Activated gamma-delta T cell (primary cell): ENCODE data around the gene HAPLN2.
A peak's percentile ranks its signal among the peaks of the same experiment; 100 is the strongest.
"Not testable (repeated sequence)": the region's sequence is repeated elsewhere in the genome, so short reads cannot be mapped to it uniquely, and the experiment has no call there.

ENCODE experiments used
- DNase-seq: peaks from one replicate; lab custom pipeline; 2025; lab: John Stamatoyannopoulos, UW

The HAPLN2 gene

DNA sequence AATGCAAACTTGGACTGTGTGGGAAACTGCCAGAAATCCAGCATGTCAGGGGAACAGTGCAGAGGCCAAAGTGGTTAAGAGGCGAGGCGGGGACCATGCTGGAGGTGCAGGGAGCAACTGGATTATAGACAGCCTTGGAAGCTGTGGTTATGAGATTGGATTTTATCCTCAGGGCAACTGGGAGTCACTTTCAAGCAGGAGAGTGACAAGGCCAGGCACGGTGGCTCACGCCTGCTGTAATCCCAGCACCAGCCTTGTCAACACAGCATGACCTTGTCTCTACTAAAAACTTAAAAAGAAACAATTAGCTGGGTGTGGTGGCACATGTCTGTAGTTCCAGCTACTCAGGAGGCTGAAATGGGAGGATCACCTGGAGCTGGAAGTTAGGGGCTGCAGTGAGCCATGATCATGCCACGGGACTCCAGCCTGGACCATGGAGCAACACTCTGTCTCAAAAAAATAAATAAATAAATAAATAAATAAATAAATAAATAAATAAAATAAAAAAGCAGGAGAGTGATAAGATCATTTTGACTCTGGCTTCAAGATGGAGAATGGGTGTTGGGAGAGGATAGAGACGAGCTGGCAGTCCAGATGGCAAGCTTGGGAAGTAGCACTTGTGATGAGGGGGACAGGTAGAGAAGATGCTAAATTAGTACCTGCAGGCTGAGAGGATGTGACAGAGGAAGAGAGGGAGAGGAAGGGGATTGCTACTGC is 3.5 kb downstream of the HAPLN2 start:
- DNase-seq = no peak

DNA sequence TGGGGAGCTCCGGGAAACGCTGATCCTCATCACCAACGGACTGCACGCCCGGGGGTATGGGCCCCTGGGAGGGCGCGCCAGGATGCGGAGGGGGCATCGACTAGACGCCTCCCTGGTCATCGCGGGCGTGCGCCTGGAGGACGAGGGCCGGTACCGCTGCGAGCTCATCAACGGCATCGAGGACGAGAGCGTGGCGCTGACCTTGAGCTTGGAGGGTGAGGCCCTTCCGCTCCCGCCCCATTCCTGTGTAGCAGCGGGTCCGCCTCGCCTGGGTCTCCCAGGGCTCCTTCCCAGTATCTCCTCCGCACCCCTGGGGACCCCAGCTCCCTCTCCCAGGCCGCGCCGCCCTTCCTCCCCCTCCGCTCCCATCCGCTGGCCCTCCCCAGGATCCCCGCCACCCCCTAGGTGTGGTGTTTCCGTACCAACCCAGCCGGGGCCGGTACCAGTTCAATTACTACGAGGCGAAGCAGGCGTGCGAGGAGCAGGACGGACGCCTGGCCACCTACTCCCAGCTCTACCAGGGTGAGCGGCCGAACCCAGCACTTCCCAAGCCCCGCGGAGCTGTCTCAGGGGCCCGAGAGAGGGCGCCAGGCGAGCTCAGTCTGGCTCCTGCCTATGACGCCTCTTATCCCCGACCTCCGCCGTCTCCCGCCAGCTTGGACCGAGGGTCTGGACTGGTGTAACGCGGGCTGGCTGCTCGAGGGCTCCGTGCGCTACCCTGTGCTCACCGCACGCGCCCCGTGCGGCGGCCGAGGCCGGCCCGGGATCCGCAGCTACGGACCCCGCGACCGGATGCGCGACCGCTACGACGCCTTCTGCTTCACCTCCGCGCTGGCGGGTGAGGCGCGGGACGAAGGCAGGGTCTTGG is 5.0 kb downstream of the HAPLN2 start:
- no peak for DNase-seq

GRCh38 chr1:156624814-156625435 is 5.7 kb downstream of the HAPLN2 start:
- DNase-seq = no peak

GRCh38 chr1:156625436-156626078 is 6.3 kb downstream of the HAPLN2 start:
- peak; percentile 34 for DNase-seq

DNA sequence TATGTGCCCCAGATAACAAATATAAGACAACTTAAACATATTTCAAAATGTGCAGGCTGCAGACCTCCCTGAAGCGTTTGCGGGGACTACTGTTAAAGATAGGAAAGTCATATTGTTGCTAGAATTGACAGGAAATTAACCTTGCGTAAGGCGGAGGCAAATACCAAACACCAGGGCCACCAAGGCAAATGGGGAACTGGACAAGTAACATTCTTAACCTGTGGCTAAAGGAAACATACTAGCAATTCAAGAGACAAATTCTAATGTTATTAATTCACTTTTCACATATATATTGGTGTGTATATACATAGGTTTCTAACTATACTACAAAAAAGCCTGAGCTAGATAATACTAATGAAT is 6.8 kb downstream of the HAPLN2 start:
- no peak for DNase-seq

- no peak for DNase-seq
Measured at GRCh38 chr1:156627313-156627880, 8.2 kb downstream of the HAPLN2 start.

DNA sequence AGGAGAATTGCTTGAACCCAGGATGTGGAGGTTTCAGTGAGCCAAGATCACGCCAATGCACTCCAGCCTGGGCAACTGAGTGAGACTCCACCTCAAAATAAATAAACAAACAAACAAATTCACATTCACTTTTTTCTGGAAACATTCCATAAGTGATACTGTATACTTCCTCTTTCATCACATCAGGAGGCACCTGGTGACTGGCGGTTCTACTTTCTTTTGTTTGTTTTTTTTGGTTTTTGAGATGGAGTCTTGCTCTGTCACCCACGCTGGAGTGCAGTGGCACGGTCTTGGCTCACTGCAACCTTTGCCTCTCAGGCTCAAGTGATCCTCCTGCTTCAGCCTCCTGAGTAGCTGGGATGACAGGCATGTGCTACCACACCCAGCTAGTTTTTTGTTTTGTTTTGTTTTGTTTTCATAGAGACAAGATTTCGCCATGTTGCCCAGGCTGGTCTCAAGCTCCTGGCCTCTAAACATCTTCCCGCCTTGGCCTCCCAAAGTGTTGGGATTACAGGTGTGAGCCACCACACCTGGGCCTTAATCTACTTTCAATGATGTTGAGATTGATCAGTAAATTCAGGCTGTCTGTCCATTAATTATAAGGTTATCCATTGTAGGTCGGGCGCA is 10.7 kb downstream of the HAPLN2 start:
- no peak for DNase-seq

DNA sequence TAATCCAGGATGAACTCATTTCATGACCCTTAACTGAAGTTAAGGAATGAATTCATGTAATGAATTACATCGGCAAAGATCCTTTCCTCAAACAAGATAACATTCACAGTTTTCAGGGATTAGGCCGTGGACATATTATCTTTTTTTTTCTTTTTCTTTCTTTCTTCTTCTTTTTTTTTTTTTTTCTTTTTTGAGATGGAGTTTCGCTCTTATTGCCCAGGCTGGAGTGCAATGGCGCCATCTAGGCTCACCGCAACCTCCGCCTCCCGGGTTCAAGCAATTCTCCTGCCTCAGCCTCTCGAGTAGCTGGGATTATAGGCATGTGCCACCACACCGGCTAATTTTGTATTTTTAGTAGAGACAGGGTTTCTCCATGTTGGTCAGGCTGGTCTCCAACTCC is 11.9 kb downstream of the HAPLN2 start:
- DNase-seq = not testable (repeated sequence)

DNA sequence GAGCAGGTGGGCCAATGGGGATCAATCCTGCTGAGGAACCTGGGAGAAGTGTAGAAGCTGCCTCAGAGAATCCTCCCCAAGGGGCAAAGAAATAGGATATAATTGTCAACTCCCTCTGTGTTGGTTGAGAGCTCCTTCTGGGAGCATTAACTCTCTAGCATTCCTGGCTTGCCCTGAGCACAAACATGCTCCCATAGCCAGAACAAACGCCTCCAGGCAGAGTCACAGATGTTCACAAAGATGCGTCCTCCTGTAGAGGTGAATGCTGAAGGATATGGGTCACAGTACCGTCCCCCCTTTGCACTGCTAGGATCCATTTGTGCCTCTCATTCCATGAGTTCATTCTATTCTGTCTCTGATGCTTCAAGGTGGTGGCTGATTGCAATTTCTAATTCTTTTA is 13.1 kb downstream of the HAPLN2 start:
- DNase-seq = no peak

GRCh38 chr1:156638189-156638985 is 19.2 kb downstream of the HAPLN2 start:
- DNase-seq = no peak

- no peak for DNase-seq
Measured at GRCh38 chr1:156639601-156640101, 20.4 kb downstream of the HAPLN2 start.

GRCh38 chr1:156640842-156641706 is 21.9 kb downstream of the HAPLN2 start:
- no peak for DNase-seq

DNA sequence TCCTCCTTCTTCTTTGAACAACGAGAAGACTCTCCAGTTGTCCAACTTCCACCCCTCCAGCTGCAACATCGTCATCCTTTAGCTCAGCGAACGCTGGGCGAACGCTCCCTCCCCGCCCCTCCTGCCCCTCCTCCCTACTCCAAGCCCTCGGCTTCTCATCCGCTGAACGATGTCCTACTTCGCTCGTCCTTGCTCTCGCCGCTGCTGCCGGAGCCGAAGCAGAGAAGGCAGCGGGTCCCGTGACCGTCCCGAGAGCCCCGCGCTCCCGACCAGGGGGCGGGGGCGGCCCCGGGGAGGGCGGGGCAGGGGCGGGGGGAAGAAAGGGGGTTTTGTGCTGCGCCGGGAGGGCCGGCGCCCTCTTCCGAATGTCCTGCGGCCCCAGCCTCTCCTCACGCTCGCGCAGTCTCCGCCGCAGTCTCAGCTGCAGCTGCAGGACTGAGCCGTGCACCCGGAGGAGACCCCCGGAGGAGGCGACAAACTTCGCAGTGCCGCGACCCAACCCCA is 22.6 kb downstream of the HAPLN2 start, which contains the start of gene BCAN:
TSS of gene BCAN (plus strand) at position 357 of the 504 bp plus-strand sequence. CDS start 3,938 bp downstream, outside the sequence.
- DNase-seq = no peak

DNA sequence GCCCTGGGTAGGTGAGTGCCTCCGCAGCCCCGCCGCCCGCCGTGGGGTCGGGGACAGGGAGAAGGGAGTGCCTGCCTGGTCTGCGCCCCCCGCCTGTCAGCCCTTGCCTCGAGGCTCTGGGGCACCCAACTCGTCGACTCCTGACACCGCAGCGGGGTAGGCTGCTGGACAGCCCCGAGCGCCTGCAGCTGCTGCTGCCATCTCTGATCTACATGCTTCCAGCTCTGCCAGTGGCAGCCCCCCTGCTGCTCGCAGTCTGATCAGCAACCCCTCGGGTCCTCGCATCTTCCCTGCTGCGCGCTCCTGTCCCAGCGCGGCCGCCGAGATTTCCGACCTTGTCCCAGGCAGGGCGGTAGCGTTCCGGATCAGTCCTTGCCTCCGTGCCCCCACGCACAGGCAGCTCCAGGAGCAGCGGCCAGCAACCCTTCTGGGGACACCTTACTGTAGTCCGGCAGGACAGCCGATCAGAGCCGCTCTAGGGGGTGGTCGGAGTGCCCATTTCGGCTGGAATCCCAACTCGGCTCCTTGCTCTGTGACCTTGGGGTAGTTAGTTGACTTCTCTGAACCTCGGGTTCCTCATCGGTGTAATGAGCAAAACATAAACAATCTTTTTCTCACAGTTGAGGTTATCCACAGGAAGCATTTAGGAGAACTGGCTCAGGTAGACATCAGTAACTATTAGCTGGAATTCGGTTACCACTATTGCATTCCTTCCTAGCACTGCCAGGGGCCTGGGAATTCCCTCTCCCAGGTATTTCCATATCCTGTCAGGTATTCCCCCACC is 23.2 kb downstream of the HAPLN2 start:
- DNase-seq = no peak

DNA sequence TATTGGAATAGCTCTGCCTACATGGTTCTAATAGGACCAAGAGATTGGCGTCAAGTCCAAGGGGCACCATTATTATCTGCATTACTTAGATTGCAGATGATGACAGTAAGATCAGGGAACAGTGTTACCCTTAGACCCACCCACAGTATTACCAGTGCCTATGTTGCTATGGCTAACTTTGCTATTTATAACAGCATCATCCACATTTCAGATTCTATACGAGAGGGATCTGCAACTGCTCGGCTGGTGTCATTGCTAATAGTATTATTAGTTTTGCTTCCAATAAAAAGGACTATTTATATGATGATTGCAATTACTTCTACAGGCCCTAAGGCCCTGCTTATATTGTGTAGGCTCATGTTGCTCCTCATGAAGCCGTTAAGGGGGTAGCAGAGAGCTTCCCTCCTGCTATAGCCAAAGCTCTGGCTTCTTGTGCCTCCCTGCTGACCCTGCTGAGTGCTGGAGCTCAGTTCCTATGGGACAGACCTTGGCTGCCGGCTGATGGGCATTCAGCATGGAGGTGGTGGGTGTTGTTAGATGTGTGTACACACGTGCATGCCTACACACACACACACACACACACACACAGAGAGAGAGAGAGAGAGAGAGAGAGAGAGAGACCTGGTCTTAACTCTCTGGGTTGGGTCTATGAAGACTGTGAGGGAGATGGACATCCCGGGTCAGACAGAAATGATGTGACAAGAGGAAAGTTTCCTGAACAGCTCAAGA is 24.0 kb downstream of the HAPLN2 start:
- no peak for DNase-seq

DNA sequence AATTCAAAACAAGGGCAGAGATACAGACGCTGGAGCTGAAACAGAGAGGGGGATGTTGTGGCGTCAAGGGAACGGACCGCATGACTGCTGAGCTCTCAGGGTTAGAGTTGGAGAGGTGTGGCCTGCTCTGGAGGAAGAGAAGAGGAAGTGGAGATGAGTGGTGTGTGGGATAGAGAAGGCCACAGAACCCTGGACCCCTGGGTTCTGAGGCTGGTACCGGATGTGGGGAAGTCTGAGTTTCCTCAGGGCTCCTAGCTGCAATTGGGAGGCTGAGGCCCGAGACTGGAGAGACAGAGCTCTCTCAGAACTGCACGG is 24.5 kb downstream of the HAPLN2 start:
- no peak for DNase-seq

- no peak for DNase-seq
Measured at GRCh38 chr1:156644146-156644545, 24.9 kb downstream of the HAPLN2 start.

DNA sequence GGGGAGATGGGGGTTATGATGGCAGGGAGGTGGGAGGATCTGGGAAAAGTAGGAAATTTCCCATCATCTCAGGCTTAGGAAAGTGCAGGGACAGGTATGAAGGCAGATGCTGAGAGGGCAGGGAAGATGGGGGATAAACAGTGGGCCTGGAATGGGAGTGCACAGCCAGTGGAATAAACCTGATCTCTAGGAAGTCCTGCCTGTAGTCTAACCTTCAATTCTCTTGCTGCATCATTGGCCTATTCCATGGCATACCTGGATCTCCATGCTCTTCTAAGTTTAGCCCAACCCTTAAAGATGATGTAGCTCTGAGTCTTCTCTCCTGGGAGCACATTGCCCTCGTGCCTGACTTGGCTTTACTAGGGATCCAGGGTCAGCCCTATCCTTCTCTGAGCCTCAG is 25.4 kb downstream of the HAPLN2 start:
- no peak for DNase-seq
